Panc1 (cell line): ENCODE measurements around the gene MIPEP. TPM values are rescaled to one million over a fixed set of nuclear protein-coding genes. Genes with fewer than 3 reads are reported as not detected.

ENCODE experiments used
- ATAC-seq: fragments of 200-7000 bp; cut with Tn5 transposase; 2 replicates; pipeline ENCODE4 v1.9.1; 2020; ENCODE audit warnings: mild to moderate bottlenecking, moderate library complexity
- BruUV-seq: library from RNA; stranded (reverse); fragments of 400-500 nt; replicated peaks from 2 replicates; lab custom pipeline; 2021; lab: Mats Ljungman, UMichigan
- CTCF ChIA-PET: fragments of 300-600 bp; sonication (Branson Sonifier 250); formaldehyde crosslinking; loops from one replicate; lab custom pipeline; 2022; ENCODE audit warnings: antibody characterized with exemption; lab: Charles Lee
- POLR2A ChIA-PET: fragments of 300-600 bp; sonication (Branson Sonifier 250); formaldehyde crosslinking; loops from one replicate; lab custom pipeline; 2022; ENCODE audit warnings: antibody characterized with exemption; lab: Charles Lee
- DNase-seq: peaks from one replicate; pipeline ENCODE4 v3.0.0-alpha.2; 2010; ENCODE audit warnings: low read depth, low spot score
- H3K27ac ChIP-seq: 2 replicates; pipeline ENCODE4 v1.5.1; 2011; ENCODE audit warnings: mild to moderate bottlenecking, low read length, inconsistent platforms
- H3K27me3 ChIP-seq: fragments of 200-500 bp; sonication (Bioruptor generic); 2 replicates; pipeline ENCODE4 v1.6.0; 2014; ENCODE audit warnings: low read length, inconsistent platforms; ENCODE audit not compliant: control insufficient read depth, insufficient read depth
- H3K36me3 ChIP-seq: fragments of 200-500 bp; sonication (Bioruptor generic); 2 replicates; pipeline ENCODE4 v1.5.1; 2014; ENCODE audit warnings: inconsistent platforms, mild to moderate bottlenecking, low read length, moderate library complexity; ENCODE audit not compliant: control insufficient read depth, insufficient read depth
- H3K4me1 ChIP-seq: 2 replicates; pipeline ENCODE4 v1.5.1; 2011; ENCODE audit warnings: inconsistent platforms, mild to moderate bottlenecking, low read length, moderate library complexity; ENCODE audit not compliant: control insufficient read depth, insufficient read depth
- H3K4me3 ChIP-seq, 2 experiments: 2 replicates each; pipeline ENCODE4 v1.5.1; 2011 to 2012; ENCODE audit warnings: low read depth in 2 of 2, low read length in 2 of 2, mild to moderate bottlenecking in 2 of 2, inconsistent platforms in 1 of 2, moderate library complexity in 1 of 2
- H3K9me3 ChIP-seq: fragments of 200-500 bp; sonication (Bioruptor generic); 2 replicates; pipeline ENCODE4 v1.5.1; 2014; ENCODE audit warnings: low read depth, mild to moderate bottlenecking, inconsistent platforms, low read length, moderate library complexity; ENCODE audit not compliant: control insufficient read depth, insufficient read depth
- CTCF ChIP-seq: fragments of 450-650 bp; IDR thresholded peaks from 2 replicates; pipeline ENCODE4 v1.5.1; 2017; ENCODE audit warnings: mild to moderate bottlenecking
- POLR2AphosphoS5 ChIP-seq: IDR thresholded peaks from 2 replicates; pipeline ENCODE4 v1.6.1; 2012; ENCODE audit warnings: mild to moderate bottlenecking, low read depth, low read length, moderate library complexity
- REST ChIP-seq, 2 experiments: IDR thresholded peaks; 2 replicates each; pipeline ENCODE4 v1.6.1; 2011 to 2012; ENCODE audit warnings: low read depth in 2 of 2, control low read depth in 1 of 2, low read length in 1 of 2, mild to moderate bottlenecking in 1 of 2, moderate library complexity in 1 of 2; ENCODE audit not compliant: insufficient read depth in 1 of 2
- SIN3A ChIP-seq: IDR thresholded peaks from 2 replicates; pipeline ENCODE4 v1.6.1; 2012; ENCODE audit warnings: low read depth, mild to moderate bottlenecking, low read length, moderate library complexity, borderline replicate concordance; ENCODE audit not compliant: insufficient read depth
- TCF7L2 ChIP-seq: IDR thresholded peaks from 2 replicates; pipeline ENCODE4 v1.6.1; 2011; ENCODE audit warnings: mild to moderate bottlenecking, low read depth, low read length, inconsistent platforms
- in situ Hi-C: cut with HindIII; loops from 2 replicates; pipeline ENCODE4 v1.10.0; 2016; ENCODE audit warnings: low sequenced_read_pairs, low pct_unique_long_range_greater_than_20kb
- intact Hi-C: fragments of 100-400 bp; cut with micrococcal nuclease; formaldehyde crosslinking; loops from one replicate; pipeline ENCODE4 v1.10.0; 2022; ENCODE audit not compliant: unreplicated experiment
- total RNA-seq: library from RNA; stranded (reverse); gene quantifications from one replicate; pipeline ENCODE4 v1.2.1, GENCODE V29; 2021; ENCODE audit not compliant: unreplicated experiment

MIPEP gene
- total RNA-seq, 1 experiment from 2014 or later, result 13.8 TPM

GRCh38 chr13:23688336-23688735, 200.9 kb downstream of the MIPEP start:
- DNase-seq (no peak), ATAC-seq (no peak)
- in situ Hi-C loops (no loop called here), intact Hi-C loops (no loop called here)
- H3K9me3 ChIP-seq, result no peaks in the 10 kb centered on the region
- no peak overlapping the region for H3K4me3 ChIP-seq
- BruUV-seq, result no TSS peak
- no peak overlapping the region for H3K27ac ChIP-seq
- CTCF ChIA-PET, result no interaction called here
- no peaks in the 10 kb centered on the region for H3K27me3 ChIP-seq
- no peaks in the 10 kb centered on the region for H3K36me3 ChIP-seq
- TF ChIP-seq REST (IDR thresholded peaks at IDR 0.05; ENCODE audit: insufficient read depth in 1 of 2, low read depth in 2 of 2, low read length in 1 of 2), result no peak
- no peak for TF ChIP-seq SIN3A
- H3K4me1 ChIP-seq, result no peaks in the 10 kb centered on the region
- POLR2A ChIA-PET, result no interaction called here

GRCh38 chr13:23687614-23688013, 201.6 kb downstream of the MIPEP start:
- DNase-seq (no peak), ATAC-seq (no peak)
- ChIA-PET POLR2A (no interaction called here), CTCF (no interaction called here)
- Histone ChIP-seq H3K27ac (no peak overlapping the region), H3K4me3 (no peak overlapping the region), H3K27me3 (no peaks in the 10 kb centered on the region), H3K36me3 (no peaks in the 10 kb centered on the region), H3K4me1 (no peaks in the 10 kb centered on the region), H3K9me3 (no peaks in the 10 kb centered on the region)
- intact Hi-C loops (no loop called here), in situ Hi-C loops (no loop called here)
- BruUV-seq, result no TSS peak
- TF ChIP-seq SIN3A (no peak), CTCF (no peak), REST (IDR thresholded peaks at IDR 0.05; ENCODE audit: insufficient read depth in 1 of 2, low read depth in 2 of 2, low read length in 1 of 2) (no peak), POLR2AphosphoS5 (no peak), TCF7L2 (no peak)
